ENCODE results near the gene TMBIM1. TPM values are rescaled to one million over a fixed set of nuclear protein-coding genes. Genes with fewer than 3 reads are reported as not detected.
A peak's percentile ranks its signal among the peaks of the same experiment; 100 is the strongest.
"Not testable (repeated sequence)": the region's sequence is repeated elsewhere in the genome, so short reads cannot be mapped to it uniquely, and the experiment has no call there.

Gene TMBIM1
- total and polyA plus RNA-seq, 8 donors = 63.5 to 308 (median 70.9) TPM

GRCh38 chr2:218318241-218318640 lies 25.9 kb upstream of the TMBIM1 start:
- no peak for DNase-seq
- no peak overlapping the region for H3K27ac ChIP-seq
- H3K4me3 ChIP-seq = no peak overlapping the region
- H3K36me3 ChIP-seq = no peaks in the 10 kb centered on the region
- intact Hi-C loops (cut with DNase I) = no loop called here
- H3K27me3 ChIP-seq = no peaks in the 10 kb centered on the region
- no peak for TF ChIP-seq CTCF (IDR thresholded peaks at IDR 0.05)
- no peak for ATAC-seq
- H3K4me1 ChIP-seq = peaks cover 8 to 58% of the 10 kb centered on the region in 2 donors
- H3K9me3 ChIP-seq = no peaks in the 10 kb centered on the region

- ATAC-seq = no peak
- H3K4me3 ChIP-seq = no peak overlapping the region
- no peaks in the 10 kb centered on the region for H3K36me3 ChIP-seq
- H3K9me3 ChIP-seq = no peaks in the 10 kb centered on the region
- H3K27me3 ChIP-seq = no peaks in the 10 kb centered on the region
- H3K27ac ChIP-seq = no peak overlapping the region
- H3K4me1 ChIP-seq = peaks cover 8 to 61% of the 10 kb centered on the region in 2 donors
- no peak for TF ChIP-seq CTCF (IDR thresholded peaks at IDR 0.05)
- DNase-seq = no peak
- intact Hi-C loops (cut with DNase I) = no loop called here
These were observed 25.5 kb upstream of the TMBIM1 start for GRCh38 chr2:218317835-218318234.

- Histone ChIP-seq H3K4me3 (no peak overlapping the region), H3K27me3 (no peaks in the 10 kb centered on the region), H3K9me3 (no peaks in the 10 kb centered on the region), H3K36me3 (no peaks in the 10 kb centered on the region), H3K27ac (peak overlapping the region; percentile 44 to 77), H3K4me1 (peaks cover 4 to 61% of the 10 kb centered on the region in 2 donors)
- no peak for TF ChIP-seq CTCF (IDR thresholded peaks at IDR 0.05)
- DNase-seq = no peak
- intact Hi-C loops (cut with DNase I) = no loop called here
- ATAC-seq = no peak
These were observed 25.0 kb upstream of the TMBIM1 start for GRCh38 chr2:218317303-218317630.

- Histone ChIP-seq H3K27ac (peak overlapping the region in 1 of 2 donors; percentile 77), H3K36me3 (no peaks in the 10 kb centered on the region), H3K4me1 (peaks cover 0 to 55% of the 10 kb centered on the region in 2 donors), H3K9me3 (no peaks in the 10 kb centered on the region), H3K4me3 (no peak overlapping the region), H3K27me3 (no peaks in the 10 kb centered on the region)
- DNase-seq = no peak
- intact Hi-C loops (cut with DNase I) = no loop called here
- TF ChIP-seq CTCF (IDR thresholded peaks at IDR 0.05) = no peak
- ATAC-seq = no peak
These were observed 23.1 kb upstream of the TMBIM1 start for GRCh38 chr2:218315397-218315796.

GRCh38 chr2:218314764-218315163 lies 22.5 kb upstream of the TMBIM1 start:
- H3K27me3 ChIP-seq; DNase-seq; H3K36me3 ChIP-seq; H3K9me3 ChIP-seq; intact Hi-C loops (cut with DNase I); ATAC-seq; H3K4me3 ChIP-seq: not testable (repeated sequence)
- peaks cover 0 to 51% of the 10 kb centered on the region in 2 donors for H3K4me1 ChIP-seq
- H3K27ac ChIP-seq = peak overlapping the region; percentile 59 to 77

- DNase-seq = no peak
- Histone ChIP-seq H3K4me1 (peaks cover 0 to 58% of the 10 kb centered on the region in 2 donors), H3K9me3 (no peaks in the 10 kb centered on the region), H3K36me3 (no peaks in the 10 kb centered on the region), H3K4me3 (no peak overlapping the region), H3K27me3 (no peaks in the 10 kb centered on the region), H3K27ac (peak overlapping the region; percentile 59 to 77)
- no peak for TF ChIP-seq CTCF (IDR thresholded peaks at IDR 0.05)
- intact Hi-C loops (cut with DNase I) = no loop called here
- ATAC-seq = peak; percentile 7
These were observed 21.1 kb upstream of the TMBIM1 start for GRCh38 chr2:218313356-218313755.
